Glomerular visceral epithelial cell (primary cell): Measurements from ENCODE around the gene CALD1.

Experiments used
- DNase-seq: peaks from one replicate; pipeline ENCODE4 v3.0.0-alpha.2; 2016; ENCODE audit errors: extremely low spot score

The CALD1 gene

DNA sequence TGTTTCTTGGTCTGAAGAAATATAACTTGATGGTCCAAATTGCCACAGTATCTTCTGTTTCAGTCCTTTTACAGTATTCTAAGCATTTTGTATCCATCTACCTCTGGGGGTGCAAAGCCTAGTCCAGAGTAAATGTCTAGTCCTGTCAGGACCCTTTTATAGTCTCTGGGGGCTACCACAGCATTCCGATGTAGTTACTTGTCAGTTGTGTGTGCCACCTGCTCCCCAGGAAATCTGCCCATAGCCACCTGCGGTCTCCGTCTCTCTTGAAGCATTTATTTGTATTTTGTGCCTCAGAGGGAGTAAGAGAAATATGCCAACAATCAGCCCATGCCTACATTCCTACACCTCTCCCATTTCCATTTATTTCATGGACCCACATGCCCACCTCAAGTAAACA is 219.7 kb downstream of the CALD1 start:
- DNase-seq = no peak

DNA sequence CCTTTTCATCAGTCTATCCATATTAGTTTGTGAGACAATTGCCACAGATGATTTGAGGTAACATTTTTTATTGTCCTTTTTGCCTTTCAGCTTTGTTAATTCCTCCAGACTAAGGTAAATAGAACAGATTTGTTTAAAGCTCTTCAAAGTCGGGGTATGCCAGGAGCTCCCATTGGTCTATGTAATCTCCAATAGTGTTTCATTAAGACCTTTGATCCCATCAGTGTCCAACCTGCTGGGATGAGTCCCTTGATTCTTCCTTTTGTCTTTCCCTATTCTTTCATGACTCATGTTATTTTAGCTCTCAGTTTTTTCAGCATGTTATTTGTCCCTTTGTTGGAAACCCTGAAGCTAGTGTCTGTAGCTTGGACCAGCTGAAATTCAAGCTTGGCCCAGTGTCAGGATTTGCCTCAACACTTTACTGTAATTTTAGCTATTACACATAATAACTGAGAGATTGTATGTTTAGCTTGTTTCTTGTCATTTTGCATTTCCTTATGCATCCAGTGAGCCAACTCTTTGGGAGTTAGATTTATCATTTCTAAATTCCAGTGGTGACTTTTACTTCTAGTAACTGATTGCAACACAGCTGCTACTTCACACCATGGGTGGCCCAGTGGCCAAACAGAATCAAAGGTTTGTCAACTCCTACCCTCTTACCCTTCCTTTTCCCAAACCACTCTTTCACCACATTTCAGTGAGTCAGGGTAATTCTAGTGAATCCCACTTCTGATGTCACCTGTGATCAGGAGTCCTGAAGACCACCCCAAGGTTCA is 222.1 kb downstream of the CALD1 start:
- no peak for DNase-seq

- no peak for DNase-seq
Measured at GRCh38 chr7:135012229-135012628, 232.8 kb downstream of the CALD1 start.
